CD8-positive, alpha-beta memory T cell (primary cell): Measurements from ENCODE around the gene GPHA2. TPM values are rescaled to one million over a fixed set of nuclear protein-coding genes. Genes with fewer than 3 reads are reported as not detected.
A peak's percentile ranks its signal among the peaks of the same experiment; 100 is the strongest.

Experiments used
- CTCF ChIA-PET: fragments of 350-600 bp; sonication (Branson Sonifier 250); formaldehyde crosslinking; loops from one replicate; lab custom pipeline; 2021; ENCODE audit warnings: antibody characterized with exemption; lab: Charles Lee
- POLR2A ChIA-PET: fragments of 350-600 bp; sonication (Branson Sonifier 250); formaldehyde crosslinking; loops from one replicate; lab custom pipeline; 2021; ENCODE audit warnings: antibody characterized with exemption; lab: Charles Lee
- DNase-seq, 5 donors: peaks; one replicate each; pipeline versions ENCODE4 v3.0.0 to v3.0.0-alpha.2; 2020 to 2022; ENCODE audit warnings: mixed read lengths in 1 of 5
- H3K27ac ChIP-seq: one replicate; pipeline ENCODE4 v1.7.0; 2013; ENCODE audit warnings: low read depth, mild to moderate bottlenecking, low read length, moderate library complexity
- H3K27me3 ChIP-seq: 2 replicates; pipeline ENCODE4 v1.7.0; 2013; ENCODE audit warnings: low read length, mild to moderate bottlenecking; ENCODE audit not compliant: insufficient read depth, poor library complexity, severe bottlenecking
- H3K36me3 ChIP-seq: 2 replicates; pipeline ENCODE4 v1.7.0; 2013; ENCODE audit warnings: mild to moderate bottlenecking, low read length, moderate library complexity; ENCODE audit not compliant: insufficient read depth
- H3K4me1 ChIP-seq: 2 replicates; pipeline ENCODE4 v1.7.0; 2013; ENCODE audit warnings: mild to moderate bottlenecking, low read length, moderate library complexity; ENCODE audit not compliant: insufficient read depth
- H3K4me3 ChIP-seq: 2 replicates; pipeline ENCODE4 v1.7.0; 2013; ENCODE audit warnings: mild to moderate bottlenecking, low read length
- H3K9me3 ChIP-seq: 2 replicates; pipeline ENCODE4 v1.7.0; 2013; ENCODE audit warnings: mild to moderate bottlenecking, low read length
- H3K27ac Mint-ChIP-seq, 8 donors: one replicate each; pipeline ENCODE4 v1.8.0; 2020 to 2021; ENCODE audit warnings: mixed read lengths in 8 of 8, mild to moderate bottlenecking in 6 of 8, inconsistent platforms in 3 of 8, moderate library complexity in 3 of 8
- H3K27me3 Mint-ChIP-seq, 2 donors: one replicate each; pipeline ENCODE4 v1.8.0; 2020 to 2021; ENCODE audit warnings: mixed read lengths in 2 of 2, mild to moderate bottlenecking in 1 of 2, moderate library complexity in 1 of 2
- H3K36me3 Mint-ChIP-seq, 3 donors: one replicate each; pipeline ENCODE4 v1.8.0; 2020 to 2021; ENCODE audit warnings: mixed read lengths in 3 of 3, inconsistent platforms in 1 of 3, mild to moderate bottlenecking in 1 of 3
- H3K4me1 Mint-ChIP-seq, 3 donors: one replicate each; pipeline ENCODE4 v1.8.0; 2020 to 2021; ENCODE audit warnings: mixed read lengths in 3 of 3, inconsistent platforms in 1 of 3, mild to moderate bottlenecking in 1 of 3
- H3K4me3 Mint-ChIP-seq, 7 donors: one replicate each; pipeline ENCODE4 v1.8.0; 2020 to 2021; ENCODE audit warnings: mixed read lengths in 7 of 7, mild to moderate bottlenecking in 6 of 7, moderate library complexity in 4 of 7, inconsistent platforms in 2 of 7
- H3K9me3 Mint-ChIP-seq, 5 donors: one replicate each; pipeline ENCODE4 v1.8.0; 2020 to 2022; ENCODE audit warnings: mixed read lengths in 5 of 5, mild to moderate bottlenecking in 3 of 5, moderate library complexity in 2 of 5, inconsistent platforms in 1 of 5
- polyA plus RNA-seq: library from polyadenylated mRNA; unstranded; fragments of 300-500 nt; fragmentation: Illumina TruSeq; gene quantifications from one replicate; pipeline ENCODE4 v1.2.3, GENCODE V29; 2021
- total RNA-seq, 2 experiments: library from RNA; stranded (reverse); gene quantifications; one replicate each; pipeline ENCODE4 v1.2.3, GENCODE V29; 2021

Gene GPHA2
- total and polyA plus RNA-seq, 3 experiments from 2014 or later, result not detected

- Mint-ChIP-seq H3K27me3 (no peaks in the 10 kb centered on the region), H3K9me3 (no peaks in the 10 kb centered on the region), H3K4me3 (no peak overlapping the region), H3K36me3 (peaks cover 0 to 77% (median 9%) of the 10 kb centered on the region in 3 donors), H3K27ac (no peak overlapping the region), H3K4me1 (peaks cover 0 to 5% (median 4%) of the 10 kb centered on the region in 3 donors)
- Histone ChIP-seq H3K9me3 (no peaks in the 10 kb centered on the region), H3K4me3 (no peak overlapping the region), H3K36me3 (peaks cover 14% of the 10 kb centered on the region), H3K27ac (no peak overlapping the region), H3K4me1 (no peaks in the 10 kb centered on the region), H3K27me3 (no peaks in the 10 kb centered on the region)
- ChIA-PET CTCF (interaction anchor here (1.4 kb wide), 1 partner anchor 12 kb away, joined by 3 read pairs; no protein-coding TSS in a partner anchor), POLR2A (interaction anchor here (0.5 kb wide), 1 partner anchor 9 kb away, joined by 4 read pairs; no protein-coding TSS in a partner anchor)
- no peak for DNase-seq
Measured at GRCh38 chr11:64906314-64906635, 29.4 kb downstream of the GPHA2 start.

- peaks cover 9% of the 10 kb centered on the region for H3K36me3 ChIP-seq
- ChIA-PET CTCF (interaction anchor here (1.4 kb wide), 1 partner anchor 12 kb away, joined by 3 read pairs; no protein-coding TSS in a partner anchor), POLR2A (interaction anchor here (0.5 kb wide), 1 partner anchor 9 kb away, joined by 4 read pairs; no protein-coding TSS in a partner anchor)
- no peak overlapping the region for H3K27ac ChIP-seq
- Mint-ChIP-seq H3K4me1 (peaks cover 0 to 6% (median 4%) of the 10 kb centered on the region in 3 donors), H3K9me3 (no peaks in the 10 kb centered on the region), H3K36me3 (peaks cover 0 to 77% (median 9%) of the 10 kb centered on the region in 3 donors), H3K27me3 (no peaks in the 10 kb centered on the region), H3K4me3 (no peak overlapping the region), H3K27ac (no peak overlapping the region)
- no peaks in the 10 kb centered on the region for H3K27me3 ChIP-seq
- peaks cover 1% of the 10 kb centered on the region for H3K4me1 ChIP-seq
- DNase-seq, result no peak
- H3K4me3 ChIP-seq, result no peak overlapping the region
- no peaks in the 10 kb centered on the region for H3K9me3 ChIP-seq
Measured at GRCh38 chr11:64905516-64906313, 30.0 kb downstream of the GPHA2 start.

- Histone ChIP-seq H3K4me1 (peaks cover 14% of the 10 kb centered on the region), H3K27me3 (no peaks in the 10 kb centered on the region), H3K9me3 (no peaks in the 10 kb centered on the region), H3K4me3 (no peak overlapping the region), H3K27ac (no peak overlapping the region), H3K36me3 (peaks cover 9% of the 10 kb centered on the region)
- no peaks in the 10 kb centered on the region for H3K9me3 Mint-ChIP-seq
- POLR2A ChIA-PET, result no interaction called here
- no peaks in the 10 kb centered on the region for H3K27me3 Mint-ChIP-seq
- no peak overlapping the region for H3K4me3 Mint-ChIP-seq
- H3K4me1 Mint-ChIP-seq, result peaks cover 6 to 12% (median 9%) of the 10 kb centered on the region in 3 donors
- DNase-seq, result no peak
- H3K27ac Mint-ChIP-seq, result no peak overlapping the region
- H3K36me3 Mint-ChIP-seq, result peaks cover 0 to 75% (median 11%) of the 10 kb centered on the region in 3 donors
- CTCF ChIA-PET, result no interaction called here
Measured at GRCh38 chr11:64903291-64903833, 32.3 kb downstream of the GPHA2 start.

GRCh38 chr11:64902102-64902900 lies 33.4 kb downstream of the GPHA2 start:
- Mint-ChIP-seq H3K4me1 (peaks cover 6 to 12% (median 9%) of the 10 kb centered on the region in 3 donors), H3K27me3 (no peaks in the 10 kb centered on the region), H3K27ac (peak overlapping the region in 4 of 8 donors; percentile 17 to 74 (median 58)), H3K36me3 (peaks cover 0 to 75% (median 6%) of the 10 kb centered on the region in 3 donors), H3K9me3 (no peaks in the 10 kb centered on the region), H3K4me3 (no peak overlapping the region)
- no peaks in the 10 kb centered on the region for H3K27me3 ChIP-seq
- DNase-seq, result no peak
- no peaks in the 10 kb centered on the region for H3K9me3 ChIP-seq
- peaks cover 14% of the 10 kb centered on the region for H3K4me1 ChIP-seq
- H3K36me3 ChIP-seq, result peaks cover 20% of the 10 kb centered on the region
- CTCF ChIA-PET, result interaction anchor here (1.6 kb wide), 1 partner anchor 58 kb away, joined by 3 read pairs; the partner anchor contains the start of gene CDC42BPG
- POLR2A ChIA-PET, result no interaction called here
- H3K4me3 ChIP-seq, result no peak overlapping the region
- no peak overlapping the region for H3K27ac ChIP-seq

- Histone ChIP-seq H3K4me3 (no peak overlapping the region), H3K9me3 (no peaks in the 10 kb centered on the region), H3K27me3 (no peaks in the 10 kb centered on the region), H3K27ac (no peak overlapping the region), H3K36me3 (peaks cover 20% of the 10 kb centered on the region), H3K4me1 (peaks cover 14% of the 10 kb centered on the region)
- H3K4me3 Mint-ChIP-seq, result no peak overlapping the region
- peak overlapping the region in 4 of 8 donors; percentile 21 to 72 (median 29) for H3K27ac Mint-ChIP-seq
- peaks cover 6 to 12% (median 9%) of the 10 kb centered on the region in 3 donors for H3K4me1 Mint-ChIP-seq
- no peak for DNase-seq
- H3K36me3 Mint-ChIP-seq, result peaks cover 0 to 77% (median 6%) of the 10 kb centered on the region in 3 donors
- no peaks in the 10 kb centered on the region for H3K9me3 Mint-ChIP-seq
- POLR2A ChIA-PET, result interaction anchor here (0.6 kb wide), 1 partner anchor 26 kb away, joined by 3 read pairs; no protein-coding TSS in a partner anchor
- H3K27me3 Mint-ChIP-seq, result no peaks in the 10 kb centered on the region
- CTCF ChIA-PET, result interaction anchor here (29.6 kb wide), 1 partner anchor 46 kb away, joined by 1256 read pairs; the partner anchor contains the start of gene CDC42BPG
Measured at GRCh38 chr11:64900774-64901173, 34.9 kb downstream of the GPHA2 start.

- peak overlapping the region; percentile 25 to 98 (median 84) for H3K27ac Mint-ChIP-seq
- POLR2A ChIA-PET, result interaction anchor here (0.6 to 1.1 kb wide), 3 partner anchors 15 to 83 kb away, joined by 3 to 8 read pairs (median 3); no protein-coding TSS in a partner anchor
- Histone ChIP-seq H3K36me3 (peaks cover 15% of the 10 kb centered on the region), H3K4me1 (peaks cover 14% of the 10 kb centered on the region), H3K4me3 (no peak overlapping the region), H3K27me3 (no peaks in the 10 kb centered on the region), H3K27ac (no peak overlapping the region), H3K9me3 (no peaks in the 10 kb centered on the region)
- peak overlapping the region in 5 of 7 donors; percentile 3 to 58 (median 10) for H3K4me3 Mint-ChIP-seq
- CTCF ChIA-PET, result interaction anchor here (29.6 kb wide), 1 partner anchor 45 kb away, joined by 1256 read pairs; the partner anchor contains the start of gene CDC42BPG
- H3K36me3 Mint-ChIP-seq, result peaks cover 0 to 76% (median 4%) of the 10 kb centered on the region in 3 donors
- no peaks in the 10 kb centered on the region for H3K9me3 Mint-ChIP-seq
- H3K4me1 Mint-ChIP-seq, result peaks cover 6 to 12% (median 9%) of the 10 kb centered on the region in 3 donors
- DNase-seq, result peak; percentile 42 to 85 (median 58)
- H3K27me3 Mint-ChIP-seq, result no peaks in the 10 kb centered on the region
Measured at GRCh38 chr11:64900263-64900678, 35.4 kb downstream of the GPHA2 start.

GRCh38 chr11:64898541-64898940 lies 37.2 kb downstream of the GPHA2 start:
- H3K4me3 ChIP-seq, result no peak overlapping the region
- H3K9me3 Mint-ChIP-seq, result no peaks in the 10 kb centered on the region
- POLR2A ChIA-PET, result no interaction called here

More at GRCh38 chr11:64898541-64898940, 37.2 kb downstream of the GPHA2 start:
- CTCF ChIA-PET, result interaction anchor here (0.8 to 29.6 kb wide), 3 partner anchors 10 to 116 kb away, joined by 3 to 1256 read pairs (median 4); partner anchors contain the start of gene CDC42BPG
- H3K4me1 ChIP-seq, result peaks cover 14% of the 10 kb centered on the region
- H3K9me3 ChIP-seq, result no peaks in the 10 kb centered on the region
- peaks cover 12% of the 10 kb centered on the region for H3K36me3 ChIP-seq
- Mint-ChIP-seq H3K36me3 (peaks cover 0 to 71% (median 2%) of the 10 kb centered on the region in 3 donors), H3K27me3 (no peaks in the 10 kb centered on the region), H3K4me1 (peaks cover 6 to 16% (median 11%) of the 10 kb centered on the region in 3 donors), H3K27ac (peak overlapping the region in 1 of 8 donors; percentile 60), H3K4me3 (no peak overlapping the region)
- no peaks in the 10 kb centered on the region for H3K27me3 ChIP-seq
- no peak overlapping the region for H3K27ac ChIP-seq
- no peak for DNase-seq
